ENCODE measurements around the gene HSPBP1.

The HSPBP1 gene

DNA sequence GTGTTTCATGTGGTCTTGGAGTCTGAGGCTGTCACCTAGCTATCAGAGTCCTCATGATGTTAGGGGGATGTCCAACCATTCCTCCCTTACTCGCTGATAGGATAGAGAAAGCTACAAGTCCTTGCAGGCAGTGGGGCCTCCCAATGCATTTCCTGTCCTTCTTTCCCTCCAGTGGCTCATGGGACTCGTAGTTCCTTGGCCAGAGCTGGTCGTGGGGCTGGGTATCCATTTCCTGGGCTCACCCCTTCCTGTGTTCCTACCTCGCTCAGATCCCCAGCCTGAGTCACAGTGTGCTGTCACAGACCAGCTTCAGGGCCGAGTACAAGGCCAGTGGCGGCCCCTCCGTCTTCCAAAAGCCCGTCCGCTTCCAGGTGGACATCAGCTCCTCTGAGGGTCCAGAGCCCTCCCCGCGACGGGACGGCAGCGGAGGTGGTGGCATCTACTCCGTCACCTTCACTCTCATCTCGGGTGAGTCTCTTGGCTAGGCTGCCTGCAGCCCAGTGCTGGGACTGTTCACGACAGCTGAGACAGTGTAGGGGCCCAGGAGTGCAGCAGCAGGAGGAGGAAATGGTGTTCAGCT is 26.2 kb upstream of the HSPBP1 start:
- DNase-seq (ENCODE audit: insufficient read length, low spot score): no peak
- no peak for FAIRE-seq

DNA sequence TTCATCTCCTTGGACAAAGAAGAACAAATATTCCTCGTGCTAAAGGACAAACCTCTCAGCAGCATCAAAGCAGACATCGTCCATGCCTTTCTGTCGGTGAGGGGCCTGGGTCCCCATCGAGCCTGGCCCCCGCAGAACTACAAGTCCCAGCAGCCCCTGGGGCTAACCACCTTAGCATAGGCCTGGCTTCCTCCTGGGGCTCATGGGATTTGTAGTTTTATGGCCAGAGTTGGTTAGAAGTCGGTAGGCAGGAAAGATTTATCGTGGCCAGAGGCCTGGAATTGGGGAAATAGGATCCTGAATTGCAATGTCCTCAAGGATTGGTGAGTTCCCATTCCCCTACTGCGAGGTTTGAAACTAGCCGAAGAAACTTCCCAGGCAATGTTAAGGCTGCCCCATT is 25.6 kb upstream of the HSPBP1 start:
- DNase-seq (ENCODE audit: insufficient read length, low spot score) (peak; percentile 75), FAIRE-seq (peak; percentile 11)

DNA sequence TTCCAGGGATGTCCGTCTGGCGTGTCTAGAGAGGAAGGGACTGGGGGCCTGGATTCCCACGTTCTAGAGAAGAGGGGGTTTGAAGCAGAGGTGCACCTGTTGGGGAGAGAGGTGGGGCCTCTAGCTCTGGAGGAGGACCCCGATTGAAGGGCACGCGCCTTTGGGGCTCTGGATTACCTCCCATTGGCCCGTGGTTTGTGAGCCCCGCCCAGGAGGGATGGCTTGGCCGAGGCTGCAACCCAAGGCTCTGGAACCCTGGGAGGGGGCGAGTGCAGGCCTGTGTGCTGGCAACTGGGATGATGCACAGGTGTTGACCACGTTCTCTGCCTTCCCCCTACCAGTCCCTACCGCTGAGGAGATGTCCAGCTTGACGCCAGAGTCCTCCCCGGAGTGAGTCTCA is 25.1 kb upstream of the HSPBP1 start:
- no peak for FAIRE-seq
- no peak for DNase-seq (ENCODE audit: insufficient read length, low spot score)

DNA sequence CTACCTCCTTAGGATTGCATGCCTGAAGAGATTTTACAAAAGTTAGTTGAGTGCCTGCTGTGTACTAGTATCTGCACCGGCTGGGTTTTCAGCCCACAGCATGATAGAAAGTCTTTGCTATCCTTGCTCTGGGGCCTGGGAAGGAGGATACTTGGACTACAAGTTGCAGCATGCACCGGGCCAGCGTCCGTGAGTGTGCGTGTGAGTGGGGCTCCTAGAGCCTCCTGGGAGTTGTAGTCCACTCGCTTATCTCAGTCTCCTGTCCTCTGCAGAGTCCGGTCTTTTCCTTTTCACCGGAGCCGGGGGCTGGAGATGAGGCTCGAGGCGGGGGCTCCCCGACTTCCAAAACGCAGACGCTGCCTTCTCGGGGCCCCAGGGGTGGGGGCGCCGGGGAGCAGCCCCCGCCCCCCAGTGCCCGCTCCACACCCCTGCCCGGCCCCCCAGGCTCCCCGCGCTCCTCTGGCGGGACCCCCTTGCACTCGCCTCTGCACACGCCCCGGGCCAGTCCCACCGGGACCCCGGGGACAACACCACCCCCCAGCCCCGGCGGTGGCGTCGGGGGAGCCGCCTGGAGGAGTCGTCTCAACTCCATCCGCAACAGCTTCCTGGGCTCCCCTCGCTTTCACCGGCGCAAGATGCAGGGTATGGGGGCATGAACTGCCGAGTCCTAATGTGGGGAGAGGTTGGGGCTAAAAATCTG is 24.5 kb upstream of the HSPBP1 start:
- DNase-seq (ENCODE audit: insufficient read length, low spot score) (peak; percentile 58), FAIRE-seq (peak; percentile 18)

DNA sequence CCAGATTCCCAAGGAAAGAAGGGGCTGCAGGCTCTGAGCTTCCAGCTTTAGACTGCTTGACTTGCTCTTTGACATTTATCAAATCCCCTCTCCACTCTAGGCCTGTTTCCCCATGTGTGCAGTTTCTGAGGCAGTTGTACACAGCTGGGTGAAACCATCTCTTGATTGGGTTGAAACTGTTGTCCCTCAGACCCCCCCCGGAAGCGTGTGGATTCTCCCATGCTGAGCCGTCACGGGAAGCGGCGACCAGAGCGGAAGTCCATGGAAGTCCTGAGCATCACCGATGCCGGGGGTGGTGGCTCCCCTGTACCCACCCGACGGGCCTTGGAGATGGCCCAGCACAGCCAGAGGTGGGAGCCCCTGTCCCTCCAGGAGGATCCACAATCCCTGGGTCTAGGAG is 23.6 kb upstream of the HSPBP1 start:
- DNase-seq (ENCODE audit: insufficient read length, low spot score) (no peak), FAIRE-seq (no peak)

DNA sequence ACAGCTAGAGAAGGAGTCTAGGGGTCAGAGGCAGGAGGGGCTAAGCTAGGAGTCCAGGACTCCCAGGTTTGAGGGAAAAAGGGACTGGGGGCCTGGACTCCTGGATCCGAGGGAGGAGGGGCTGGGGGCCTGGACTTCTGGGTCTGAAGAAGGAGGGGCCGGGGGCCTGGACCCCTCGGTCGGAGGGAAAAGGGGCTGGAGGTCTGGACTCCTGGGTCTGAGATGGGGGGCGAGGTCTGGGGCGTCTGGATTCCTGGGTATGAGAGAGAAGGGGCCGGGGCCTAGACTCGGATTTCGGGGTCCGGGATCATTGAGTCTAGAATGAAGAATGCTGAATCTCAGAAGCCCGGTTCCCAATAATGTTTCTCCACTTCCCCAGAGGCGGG is 22.4 kb upstream of the HSPBP1 start:
- no peak for FAIRE-seq
- DNase-seq (ENCODE audit: insufficient read length, low spot score): no peak

DNA sequence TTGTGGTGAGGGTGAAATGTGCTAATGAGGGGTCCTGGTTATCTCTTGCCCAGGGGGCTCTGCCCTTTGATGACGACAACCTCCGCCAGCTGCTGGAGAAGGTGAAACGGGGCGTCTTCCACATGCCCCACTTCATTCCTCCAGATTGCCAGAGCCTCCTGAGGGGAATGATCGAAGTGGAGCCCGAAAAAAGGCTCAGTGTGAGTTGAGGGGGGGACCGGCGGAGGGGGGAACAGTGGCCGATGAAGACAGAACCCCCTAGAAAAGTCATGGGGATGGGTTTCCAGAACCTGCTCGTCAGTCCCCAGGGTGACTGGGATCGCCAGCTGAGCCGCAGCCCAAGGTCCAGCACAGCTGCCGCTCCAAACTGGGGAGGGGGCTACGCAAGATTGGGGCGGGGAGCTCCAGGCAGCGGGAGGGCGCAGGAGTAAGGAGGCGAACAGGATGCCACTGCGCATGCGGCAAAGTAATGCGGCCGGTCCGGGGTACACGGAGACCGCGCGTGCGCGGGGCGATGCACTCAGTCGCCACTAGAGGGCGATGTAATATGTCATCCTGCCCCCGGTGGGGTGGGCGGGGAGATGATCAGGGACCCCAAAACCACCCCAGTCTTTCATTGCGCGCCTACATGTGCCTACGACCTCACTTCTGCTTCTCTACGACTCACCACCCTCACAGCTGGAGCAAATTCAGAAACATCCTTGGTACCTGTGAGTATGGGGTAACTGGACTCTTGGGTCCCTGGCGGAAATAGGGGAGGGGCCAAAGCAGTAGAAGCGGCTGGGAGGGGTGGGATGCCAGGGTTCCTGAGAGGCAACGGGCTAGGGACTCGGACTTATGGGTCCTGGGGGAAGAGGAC is 21.8 kb upstream of the HSPBP1 start:
- DNase-seq (ENCODE audit: insufficient read length, low spot score): peak; percentile 99
- FAIRE-seq: peak; percentile 64

DNA sequence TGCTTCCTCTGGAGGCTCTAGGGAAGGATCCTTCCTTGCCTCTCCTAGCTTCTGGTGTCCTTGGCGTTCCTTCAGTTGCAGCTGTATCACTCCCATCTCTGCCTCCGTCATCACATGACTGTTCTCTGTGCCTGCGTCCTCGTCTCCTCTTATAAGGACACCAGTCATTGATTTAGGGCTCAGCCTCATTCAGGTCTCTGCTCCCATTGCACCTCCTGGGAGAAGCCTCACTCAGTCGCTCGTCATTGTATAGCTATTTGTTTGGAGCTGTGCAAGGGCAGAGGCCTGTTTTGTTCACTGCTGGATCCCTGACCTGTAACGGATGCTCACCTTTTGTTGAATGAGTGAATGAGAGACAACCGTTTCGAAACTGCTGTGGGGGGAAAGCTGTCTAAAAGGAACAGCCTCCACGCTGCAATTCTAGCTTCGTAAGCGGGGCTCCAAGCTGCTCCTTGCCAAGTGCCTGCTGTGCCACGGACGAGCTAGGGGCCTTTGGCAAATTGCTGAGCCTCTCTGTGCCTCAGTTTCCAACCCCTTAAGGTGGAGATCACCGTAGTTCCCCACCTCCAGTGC is 21.1 kb upstream of the HSPBP1 start:
- no peak for FAIRE-seq
- no peak for DNase-seq (ENCODE audit: insufficient read length, low spot score)

DNA sequence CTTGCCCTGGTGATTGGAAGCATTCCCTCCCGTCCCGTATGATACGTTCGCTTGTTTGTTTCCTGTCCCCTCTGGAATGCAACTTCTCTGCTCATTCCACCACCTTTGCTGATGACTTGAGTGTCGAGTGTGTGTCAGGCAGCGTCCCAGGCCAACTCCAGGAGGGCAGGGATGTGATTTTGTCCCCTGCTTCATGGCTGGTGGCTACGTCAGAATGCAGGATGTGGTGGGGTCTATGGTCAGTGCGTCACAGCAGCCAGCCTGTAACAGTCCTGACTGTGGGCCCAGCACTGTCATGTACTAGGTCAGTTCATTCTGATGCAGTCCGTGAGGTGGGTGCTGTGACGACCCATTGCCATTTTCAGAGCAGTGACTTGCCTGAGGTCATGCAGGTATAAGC is 20.1 kb upstream of the HSPBP1 start:
- FAIRE-seq (no peak), DNase-seq (ENCODE audit: insufficient read length, low spot score) (no peak)

DNA sequence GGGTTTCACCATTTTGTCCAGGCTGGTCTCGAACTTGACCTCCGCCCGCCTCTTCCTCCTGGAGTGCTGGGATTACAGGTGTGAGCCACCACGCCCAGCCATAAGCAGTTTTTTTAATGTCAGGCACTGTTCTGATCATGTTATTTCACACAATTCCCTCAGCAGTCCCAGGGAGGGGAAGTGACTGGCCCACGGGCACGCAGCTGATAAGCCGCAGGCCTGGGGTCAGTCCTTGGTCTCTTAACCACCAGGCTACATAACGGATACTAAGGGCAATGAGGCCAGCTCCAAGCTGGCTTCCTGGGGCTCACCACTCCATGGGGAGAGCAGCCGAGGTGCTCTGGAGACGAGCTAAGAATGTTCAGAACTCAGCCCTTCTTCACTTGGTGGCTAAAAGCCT is 17.4 kb upstream of the HSPBP1 start:
- DNase-seq (ENCODE audit: insufficient read length, low spot score) (no peak), FAIRE-seq (no peak)

DNA sequence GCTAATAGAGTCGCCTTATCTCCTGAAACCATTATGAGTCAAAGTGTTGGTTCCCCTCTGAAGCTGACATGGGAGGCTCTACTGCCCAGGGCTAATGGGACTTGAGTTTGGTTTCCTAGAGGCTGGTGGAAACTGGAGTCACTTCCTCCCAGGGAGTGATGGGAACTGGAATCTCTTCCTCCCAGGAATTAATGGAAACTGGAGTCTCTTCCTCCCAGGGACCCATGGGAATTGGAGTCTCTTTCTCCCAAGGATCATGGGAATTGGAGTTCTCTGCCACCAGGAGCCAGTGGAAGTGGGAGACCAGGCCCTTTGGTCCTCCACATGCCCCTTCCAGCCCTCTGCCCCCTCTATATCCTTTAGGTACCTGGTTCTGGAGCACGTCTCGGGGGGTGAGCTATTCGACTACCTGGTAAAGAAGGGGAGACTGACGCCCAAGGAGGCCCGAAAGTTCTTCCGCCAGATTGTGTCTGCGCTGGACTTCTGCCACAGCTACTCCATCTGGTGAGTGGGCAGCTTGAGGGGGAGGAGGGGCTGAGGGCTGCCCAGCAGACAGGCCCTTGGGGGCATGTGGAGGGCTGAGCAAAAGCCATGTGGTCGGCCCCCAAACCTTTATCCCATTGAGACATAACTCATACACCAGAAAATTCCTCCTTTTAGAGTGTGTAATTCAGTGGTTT is 9.3 kb upstream of the HSPBP1 start:
- FAIRE-seq: no peak
- DNase-seq (ENCODE audit: insufficient read length, low spot score): no peak

DNA sequence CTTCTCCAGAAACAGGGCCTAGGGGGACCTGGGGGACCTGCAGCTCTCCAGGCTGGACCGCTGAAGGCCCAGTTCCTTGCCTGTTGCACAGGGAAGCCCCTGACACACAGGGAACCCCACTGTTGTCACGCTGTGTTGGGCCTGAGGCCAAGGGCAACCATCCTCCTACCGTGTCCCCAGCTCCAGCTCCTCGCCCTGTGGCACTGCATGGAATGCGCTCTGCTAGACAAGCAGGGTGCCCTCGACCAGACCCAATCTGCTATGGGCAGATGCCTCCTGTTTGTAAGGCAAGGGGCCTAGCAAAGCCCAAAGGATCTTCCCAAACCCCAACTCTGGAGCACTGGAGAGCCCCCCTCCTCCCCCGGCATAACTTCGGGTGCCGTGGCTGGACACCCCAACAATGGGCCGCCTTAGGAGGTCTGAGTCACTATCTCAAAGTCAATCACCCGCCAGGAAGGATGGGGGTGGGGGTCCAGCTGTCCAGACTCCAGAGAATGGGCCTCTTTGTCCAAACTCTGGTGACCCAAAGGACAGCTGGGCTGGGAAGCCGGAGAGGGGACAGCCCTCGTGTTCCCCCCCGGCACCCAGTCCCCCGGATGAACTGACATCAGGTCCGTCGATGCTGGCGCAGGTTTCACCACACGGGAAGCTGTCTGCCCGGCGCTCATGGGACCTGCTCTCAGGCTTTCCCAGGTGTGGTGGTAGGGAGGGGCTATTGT is 7.6 kb upstream of the HSPBP1 start:
- DNase-seq (ENCODE audit: insufficient read length, low spot score) (no peak), FAIRE-seq (no peak)

DNA sequence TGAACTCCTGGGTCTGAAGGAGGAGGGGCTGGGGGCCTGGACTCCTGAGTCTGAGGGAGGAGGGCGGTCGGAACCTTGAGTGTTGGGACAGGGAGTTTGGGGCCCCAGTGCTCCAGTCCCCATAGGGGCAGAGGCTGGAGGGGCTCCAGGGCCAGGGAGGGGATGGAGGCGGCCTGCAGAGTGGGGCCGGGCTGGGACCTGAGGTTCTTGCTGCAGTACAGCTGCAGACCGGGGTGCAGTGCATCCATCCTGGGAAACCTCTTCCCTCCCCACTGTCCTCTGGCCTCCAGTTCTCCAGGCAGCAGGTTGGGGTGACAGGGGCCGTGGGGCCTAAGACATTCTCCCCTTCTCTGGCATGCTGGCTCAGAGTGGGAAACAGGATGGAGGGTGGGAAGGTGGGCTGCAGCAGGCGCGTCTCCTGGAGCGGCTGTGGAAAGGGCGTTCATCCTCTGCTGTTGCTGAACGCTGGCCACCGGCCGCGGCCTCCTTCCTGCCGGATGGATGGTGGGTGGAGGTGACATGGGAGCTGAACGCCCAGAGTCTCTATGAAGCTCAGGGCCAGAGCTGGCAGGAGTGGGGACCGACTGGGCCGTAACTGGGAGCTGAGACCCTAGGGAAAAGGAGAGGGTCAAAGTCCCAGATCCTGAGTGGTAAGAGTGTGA is 5.5 kb upstream of the HSPBP1 start:
- no peak for FAIRE-seq
- DNase-seq (ENCODE audit: insufficient read length, low spot score): no peak

DNA sequence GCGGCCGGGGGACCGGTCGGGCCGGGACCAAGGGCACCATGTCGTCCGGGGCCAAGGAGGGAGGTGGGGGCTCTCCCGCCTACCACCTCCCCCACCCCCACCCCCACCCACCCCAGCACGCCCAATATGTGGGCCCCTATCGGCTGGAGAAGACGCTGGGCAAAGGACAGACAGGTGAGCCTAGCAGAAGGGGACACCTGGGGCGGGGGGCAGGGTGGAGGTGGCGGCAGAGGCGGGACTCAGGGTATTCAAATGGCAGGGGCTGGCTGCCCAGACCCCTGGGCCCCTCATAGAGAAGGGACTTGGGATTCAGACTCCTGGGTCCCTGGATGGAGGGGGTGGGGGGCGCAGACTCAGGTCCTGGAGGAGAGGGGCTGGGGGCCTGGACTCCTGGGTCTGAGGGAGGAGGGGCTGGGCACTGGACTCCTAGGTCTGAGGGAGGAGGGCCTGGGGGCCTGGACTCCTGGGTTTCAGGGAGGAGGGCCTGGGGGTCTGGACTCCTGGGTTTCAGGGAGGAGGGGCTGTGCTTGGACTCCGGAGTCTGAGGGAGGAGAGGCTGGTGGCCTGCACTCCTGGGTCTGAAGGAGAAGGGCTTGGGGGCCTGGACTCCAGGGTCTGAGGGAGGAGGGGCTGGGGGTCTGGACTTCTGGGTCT is 4.6 kb upstream of the HSPBP1 start:
- FAIRE-seq: no peak
- no peak for DNase-seq (ENCODE audit: insufficient read length, low spot score)

DNA sequence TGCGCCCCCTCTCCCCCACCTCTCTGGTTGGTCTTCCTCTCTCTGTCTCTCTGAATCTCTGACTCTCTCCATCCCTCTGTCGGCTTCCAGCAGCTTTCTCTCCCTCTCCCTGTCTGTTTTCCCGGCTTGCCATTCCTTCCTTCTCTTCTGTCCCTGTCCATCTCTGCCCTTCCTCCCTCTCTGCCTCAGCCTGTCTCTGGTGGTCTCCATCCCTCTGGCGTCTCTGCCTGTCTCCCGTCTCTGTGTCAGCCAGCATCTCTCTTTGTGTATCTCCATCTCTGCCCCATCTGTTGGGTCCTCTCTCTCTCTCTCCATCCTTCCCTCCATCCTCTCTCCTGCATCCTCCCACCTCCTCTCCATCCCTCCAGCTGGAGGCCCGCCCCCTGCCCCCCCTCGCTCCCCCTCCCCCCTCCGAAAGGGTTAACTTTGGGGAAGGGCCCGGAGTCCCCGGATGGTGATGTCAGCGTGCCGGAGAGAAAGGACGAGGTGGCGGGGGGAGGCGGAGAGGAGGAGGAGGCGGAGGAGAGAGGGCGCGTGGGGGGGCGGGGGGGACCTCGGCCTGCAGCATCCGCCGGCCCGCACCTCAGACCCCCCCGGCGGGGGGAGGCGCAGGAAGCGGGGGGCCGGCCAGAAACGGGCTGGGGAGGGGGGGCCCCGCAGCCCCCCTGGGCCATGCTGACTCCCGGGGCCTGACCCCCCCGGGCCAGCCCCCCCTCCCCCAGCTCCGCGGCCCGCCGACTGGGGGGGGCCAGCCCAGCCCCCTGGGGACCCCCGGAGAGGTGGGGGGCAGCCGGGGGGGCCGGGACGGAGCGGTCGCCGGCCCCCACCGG is 3.9 kb upstream of the HSPBP1 start, which contains the start of gene BRSK1:
Gene BRSK1 (plus strand): TSS at position 450 of the 830 bp plus-strand sequence. CDS start 446 bp downstream, outside the sequence.
- no peak for DNase-seq (ENCODE audit: insufficient read length, low spot score)
- no peak for FAIRE-seq

DNA sequence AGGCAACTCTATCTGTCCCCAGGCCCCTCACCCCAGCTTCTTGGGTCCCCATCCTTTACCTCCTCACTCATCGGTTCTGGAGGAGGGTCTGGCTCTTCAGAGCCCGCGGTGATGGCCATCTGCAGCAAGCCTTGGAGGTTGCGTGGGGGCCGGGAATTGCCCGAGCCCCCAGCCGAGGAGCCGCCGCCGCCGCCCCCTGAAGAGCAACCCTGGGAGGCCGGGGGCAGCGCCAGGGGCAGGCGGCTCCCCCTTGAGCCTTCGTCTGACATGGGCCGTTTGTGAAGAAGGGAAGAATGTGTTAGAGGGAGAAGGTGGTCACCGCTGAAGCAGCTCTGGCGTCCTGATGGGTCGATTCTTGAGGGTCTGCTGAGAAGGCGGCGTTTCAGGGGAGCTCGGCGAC is 570 bp downstream of the HSPBP1 start:
- FAIRE-seq (no peak), DNase-seq (ENCODE audit: insufficient read length, low spot score) (no peak)

DNA sequence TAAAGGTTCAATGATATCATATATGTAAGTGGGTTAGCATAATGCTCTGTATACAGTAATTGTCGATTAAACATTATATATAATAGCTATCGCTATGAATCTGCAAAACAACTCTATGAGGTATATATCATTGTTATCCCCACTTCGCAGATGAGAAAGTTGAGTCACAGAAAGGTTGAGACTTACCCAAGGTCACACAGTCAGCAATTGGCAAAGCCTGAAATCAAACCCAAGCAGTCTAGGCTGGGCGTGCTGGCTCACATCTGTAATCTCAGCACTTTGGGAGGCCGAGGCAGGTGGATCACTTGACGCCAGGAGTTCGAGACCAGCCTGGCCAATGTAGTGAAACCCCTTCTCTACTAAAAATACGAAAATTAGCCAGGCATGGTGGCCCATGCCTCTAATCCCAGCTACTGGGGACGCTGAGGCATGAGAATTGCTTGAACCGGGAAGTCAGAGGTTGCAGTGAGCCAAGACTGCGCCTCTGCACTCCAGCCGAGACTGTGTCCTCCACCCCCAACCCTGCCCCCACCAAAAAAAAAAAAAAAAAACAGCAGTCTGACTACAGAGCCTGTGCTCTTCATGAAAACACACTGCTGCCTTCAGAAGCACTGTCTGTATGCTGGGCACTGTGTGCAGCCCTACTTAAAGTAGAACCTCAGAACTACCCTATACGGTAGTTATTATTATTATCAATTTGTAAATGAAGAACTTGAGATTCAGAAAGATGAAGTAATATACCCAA is 1.3 kb downstream of the HSPBP1 start:
- DNase-seq (ENCODE audit: insufficient read length, low spot score) (no peak), FAIRE-seq (no peak)

DNA sequence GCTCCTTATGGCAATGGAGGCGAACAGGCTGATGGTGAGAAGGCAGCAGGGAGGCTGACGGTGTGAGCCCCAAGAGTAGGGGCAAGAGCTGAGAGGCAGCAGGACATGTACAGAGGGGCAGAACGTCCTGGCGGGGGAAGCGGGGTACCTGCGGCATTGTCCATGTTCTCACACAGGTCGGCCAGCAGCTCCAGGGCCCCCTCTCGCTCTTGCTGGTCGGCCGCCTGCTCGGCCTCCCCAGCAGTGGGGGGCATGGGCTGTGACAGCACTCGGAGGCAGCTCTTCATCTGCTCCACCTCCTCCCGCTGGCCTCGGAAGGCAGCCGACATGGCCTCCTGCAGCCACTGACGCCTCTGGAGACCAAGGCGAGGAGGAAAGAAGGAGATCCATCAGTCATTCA is 2.4 kb downstream of the HSPBP1 start:
- FAIRE-seq (no peak), DNase-seq (ENCODE audit: insufficient read length, low spot score) (no peak)
